Activated CD8-positive, alpha-beta memory T cell treated with anti-CD3 and anti-CD28 coated beads, Interleukin-2, amount 10 ng/mL, durations not matched to agents 7 days and 5 days (primary cell): Measurements from ENCODE around the gene ZFP92. TPM values are rescaled to one million over a fixed set of nuclear protein-coding genes. Genes with fewer than 3 reads are reported as not detected.
A peak's percentile ranks its signal among the peaks of the same experiment; 100 is the strongest.
"Not testable (repeated sequence)": the region's sequence is repeated elsewhere in the genome, so short reads cannot be mapped to it uniquely, and the experiment has no call there.

Experiments
- ATAC-seq: fragments of 150-1000 bp; cut with Tn5 transposase; one replicate; pipeline ENCODE4 v1.10.0; 2021; ENCODE audit warnings: moderate library complexity
- CTCF ChIA-PET: fragments of 350-600 bp; sonication (Branson Sonifier 250); formaldehyde crosslinking; loops from one replicate; lab custom pipeline; 2021; ENCODE audit warnings: antibody characterized with exemption; lab: Charles Lee
- DNase-seq: peaks from one replicate; pipeline ENCODE4 v3.0.0-alpha.2; 2020
- H3K27ac Mint-ChIP-seq: one replicate; pipeline ENCODE4 v1.8.0; 2021; ENCODE audit warnings: mild to moderate bottlenecking, mixed read lengths
- H3K27me3 Mint-ChIP-seq: one replicate; pipeline ENCODE4 v1.8.0; 2021; ENCODE audit warnings: mixed read lengths
- H3K36me3 Mint-ChIP-seq: one replicate; pipeline ENCODE4 v1.8.0; 2021; ENCODE audit warnings: mild to moderate bottlenecking, mixed read lengths
- H3K4me1 Mint-ChIP-seq: one replicate; pipeline ENCODE4 v1.8.0; 2021; ENCODE audit warnings: mixed read lengths
- H3K4me3 Mint-ChIP-seq: one replicate; pipeline ENCODE4 v1.8.0; 2021; ENCODE audit warnings: mild to moderate bottlenecking, moderate library complexity, mixed read lengths
- H3K9me3 Mint-ChIP-seq: one replicate; pipeline ENCODE4 v1.8.0; 2022; ENCODE audit warnings: low read depth, mixed read lengths
- total RNA-seq, 2 experiments: library from RNA; stranded (reverse); gene quantifications; one replicate each; pipeline ENCODE4 v1.2.3, GENCODE V29; 2021

Gene ZFP92
- total RNA-seq, 2 experiments from 2014 or later = 1.7 to 2.2 TPM

DNA sequence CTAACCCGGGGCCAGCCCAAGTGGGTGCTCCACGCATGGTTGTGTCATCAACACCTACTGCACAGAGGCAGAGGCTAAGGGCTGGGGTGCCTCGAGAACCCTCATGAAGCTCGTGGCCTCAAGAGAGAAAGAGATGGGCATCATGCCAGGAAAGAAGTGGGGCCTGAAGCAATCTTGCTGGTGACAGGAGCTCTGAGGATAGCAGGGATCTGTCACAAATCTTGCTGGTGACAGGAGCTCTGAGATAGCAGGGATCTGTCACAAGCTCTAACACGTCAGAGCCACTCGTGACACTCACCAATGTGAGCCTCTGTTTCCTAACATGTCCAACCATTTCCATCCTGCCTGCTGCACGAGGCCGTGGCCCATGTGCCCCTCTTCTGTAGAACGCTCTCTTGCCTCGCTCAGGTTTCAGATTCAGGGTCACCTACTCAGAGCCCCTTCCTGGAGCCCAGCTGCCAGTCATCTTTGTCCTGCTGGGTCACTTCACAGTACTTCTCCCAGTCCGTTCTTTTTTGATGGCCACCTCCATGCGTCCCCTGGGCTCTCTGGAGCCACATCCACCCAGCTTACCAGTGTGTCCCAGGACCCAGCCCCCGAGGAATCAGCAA, 31.2 kb upstream of the ZFP92 start:
- CTCF ChIA-PET = no interaction called here
- peaks cover 2% of the 10 kb centered on the region for H3K27me3 Mint-ChIP-seq
- no peaks in the 10 kb centered on the region for H3K36me3 Mint-ChIP-seq
- no peak for ATAC-seq
- DNase-seq = no peak
- H3K9me3 Mint-ChIP-seq = no peaks in the 10 kb centered on the region
- no peak overlapping the region for H3K27ac Mint-ChIP-seq
- H3K4me1 Mint-ChIP-seq = no peaks in the 10 kb centered on the region
- no peak overlapping the region for H3K4me3 Mint-ChIP-seq

DNA sequence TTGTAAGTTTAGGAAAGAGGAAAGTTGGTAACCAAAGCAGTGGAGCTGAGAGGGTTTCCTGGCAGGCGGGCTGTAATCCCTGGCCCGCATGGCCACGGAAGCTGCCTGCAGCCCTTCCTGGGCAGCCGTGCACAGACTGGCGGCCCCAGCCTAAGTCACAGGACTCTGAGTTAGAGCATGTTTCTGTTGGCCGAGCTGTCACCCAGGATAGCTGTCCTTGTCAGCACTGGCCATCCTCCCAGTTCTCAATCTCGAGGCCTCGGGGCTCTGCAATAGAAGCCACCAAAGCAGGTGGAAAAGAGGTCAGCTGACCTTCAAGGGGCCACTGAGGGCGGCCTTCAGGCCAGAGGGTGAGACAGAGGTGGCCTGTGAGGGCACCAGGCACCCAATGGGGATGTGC, 30.6 kb upstream of the ZFP92 start:
- Mint-ChIP-seq H3K4me1 (no peaks in the 10 kb centered on the region), H3K4me3 (no peak overlapping the region), H3K36me3 (no peaks in the 10 kb centered on the region), H3K9me3 (no peaks in the 10 kb centered on the region), H3K27me3 (peaks cover 2% of the 10 kb centered on the region), H3K27ac (no peak overlapping the region)
- CTCF ChIA-PET = no interaction called here
- no peak for DNase-seq
- ATAC-seq = no peak

DNA sequence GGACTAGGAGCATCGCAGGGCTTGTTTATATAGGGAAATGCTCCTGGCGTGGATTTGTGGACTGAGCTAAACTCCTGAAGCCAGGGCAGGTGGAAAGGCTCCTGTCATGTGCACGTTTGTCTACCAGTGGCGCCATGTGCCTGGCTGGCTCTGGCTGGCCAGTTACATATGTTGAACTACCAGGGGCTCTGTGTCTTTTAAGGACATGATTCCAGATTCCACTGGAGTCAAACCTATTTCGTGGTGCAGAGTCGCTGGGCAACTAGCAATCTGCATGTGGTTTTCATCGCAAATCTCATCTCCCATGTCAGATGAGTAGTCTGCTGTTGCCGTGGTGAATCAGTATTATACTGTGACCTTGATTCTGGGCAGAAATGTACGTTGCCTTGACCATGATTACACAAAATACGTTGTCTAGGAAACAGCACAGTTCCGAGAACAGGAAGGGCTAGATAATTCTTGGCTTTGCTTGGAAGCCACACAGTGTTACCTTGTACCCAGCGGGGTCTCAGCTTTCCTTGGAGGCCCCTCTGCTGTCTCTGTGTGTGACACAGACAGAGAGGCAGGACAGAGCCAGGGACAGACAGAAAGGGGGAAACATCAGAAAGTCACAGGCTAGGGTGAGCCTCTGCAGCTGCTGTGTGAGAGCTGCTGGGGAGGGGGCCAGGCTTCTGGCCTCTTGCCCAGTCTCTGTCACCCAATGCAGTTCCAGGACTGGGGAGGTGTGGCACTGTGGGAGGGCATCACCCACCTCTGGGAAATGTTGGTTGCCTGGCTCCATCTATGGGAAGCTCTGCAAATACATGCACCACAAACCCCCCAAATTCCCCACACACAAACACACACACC, 29.4 kb upstream of the ZFP92 start:
- no peaks in the 10 kb centered on the region for H3K9me3 Mint-ChIP-seq
- no peak overlapping the region for H3K4me3 Mint-ChIP-seq
- no peaks in the 10 kb centered on the region for H3K36me3 Mint-ChIP-seq
- peak; percentile 68 for DNase-seq
- ATAC-seq = peak; percentile 80
- H3K27me3 Mint-ChIP-seq = peaks cover 2% of the 10 kb centered on the region
- no peak overlapping the region for H3K27ac Mint-ChIP-seq
- CTCF ChIA-PET = interaction anchor here (1.3 kb wide), 1 partner anchor 349 kb away, joined by 5 read pairs; no protein-coding TSS in a partner anchor
- no peaks in the 10 kb centered on the region for H3K4me1 Mint-ChIP-seq

DNA sequence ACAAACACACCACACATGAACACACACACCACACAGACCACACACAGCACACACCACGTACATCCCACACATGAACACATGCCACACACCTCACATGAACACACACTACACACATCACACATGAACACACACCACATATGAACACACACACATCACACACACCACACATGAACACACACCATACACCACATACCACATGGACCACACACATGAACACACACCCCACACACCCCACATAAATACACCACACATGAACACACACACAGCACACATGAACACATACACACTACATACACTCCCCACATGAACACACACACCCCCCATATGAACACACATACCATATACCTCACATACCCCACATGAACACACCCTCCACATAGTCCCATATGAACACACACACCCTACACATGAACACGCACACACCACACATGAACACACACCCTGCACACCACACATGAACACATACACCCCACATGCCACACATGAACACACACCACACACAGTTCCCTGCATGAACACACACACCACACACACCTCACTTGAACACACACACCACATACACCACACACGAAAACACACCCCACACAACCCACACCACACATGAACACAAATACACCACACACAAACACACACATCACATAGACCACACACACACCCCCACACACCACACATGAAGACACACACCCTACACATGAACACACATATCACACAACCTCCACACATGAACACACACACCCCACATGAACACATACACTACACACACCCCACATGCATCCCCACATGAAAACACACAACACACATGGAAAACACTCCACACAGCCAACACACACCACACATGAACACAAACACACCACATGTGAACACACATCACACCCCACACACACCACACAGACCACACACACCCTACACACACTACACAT, 28.4 kb upstream of the ZFP92 start:
- no peak overlapping the region for H3K27ac Mint-ChIP-seq
- CTCF ChIA-PET = interaction anchor here (1.3 kb wide), 1 partner anchor 350 kb away, joined by 5 read pairs; no protein-coding TSS in a partner anchor
- no peaks in the 10 kb centered on the region for H3K9me3 Mint-ChIP-seq
- H3K4me3 Mint-ChIP-seq = no peak overlapping the region
- ATAC-seq = no peak
- H3K4me1 Mint-ChIP-seq = no peaks in the 10 kb centered on the region
- H3K36me3 Mint-ChIP-seq = no peaks in the 10 kb centered on the region
- H3K27me3 Mint-ChIP-seq = no peaks in the 10 kb centered on the region
- no peak for DNase-seq

DNA sequence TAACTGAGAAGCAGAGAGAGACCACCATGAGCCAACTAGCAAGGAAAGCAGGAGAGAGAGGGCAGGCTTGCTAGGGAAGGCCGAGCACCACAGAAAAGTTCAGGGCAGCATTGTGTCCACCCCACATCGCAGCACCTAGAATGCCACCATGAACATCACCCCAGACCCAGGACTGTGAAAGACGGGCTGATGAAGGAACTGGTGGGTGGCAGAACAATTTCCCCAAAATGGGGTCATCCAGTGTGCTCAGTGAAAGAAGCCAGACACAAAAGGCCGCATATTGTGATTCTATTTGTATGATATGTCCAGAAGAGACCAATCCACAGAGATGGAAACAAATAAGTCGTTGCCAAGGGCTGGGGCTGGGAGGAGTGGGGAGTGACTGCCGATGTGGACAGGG, 26.9 kb upstream of the ZFP92 start:
- Mint-ChIP-seq H3K9me3 (no peaks in the 10 kb centered on the region), H3K4me1 (no peaks in the 10 kb centered on the region), H3K36me3 (no peaks in the 10 kb centered on the region), H3K27ac (no peak overlapping the region), H3K27me3 (no peaks in the 10 kb centered on the region), H3K4me3 (no peak overlapping the region)
- CTCF ChIA-PET = no interaction called here
- ATAC-seq (no peak), DNase-seq (no peak)

DNA sequence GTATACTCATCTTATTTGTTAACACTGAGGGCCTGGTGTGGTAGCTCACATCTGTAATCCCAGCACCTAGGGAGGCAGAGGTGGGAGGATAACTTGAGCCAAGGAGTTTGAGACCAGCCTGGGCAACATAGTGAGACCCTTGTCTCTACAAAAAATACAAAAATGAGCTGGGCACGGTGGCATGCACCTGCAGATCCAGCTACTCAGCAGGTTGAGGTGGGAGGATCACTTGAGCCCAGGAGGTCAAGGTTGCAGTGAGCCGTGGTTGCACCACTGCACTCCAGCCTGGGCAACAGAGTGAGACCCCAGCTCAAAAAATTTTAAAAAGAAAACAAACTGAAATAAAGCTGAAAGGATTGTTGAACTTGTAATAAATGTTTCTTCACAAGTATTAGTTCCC, 26.3 kb upstream of the ZFP92 start:
- H3K27me3 Mint-ChIP-seq, DNase-seq, H3K9me3 Mint-ChIP-seq, H3K36me3 Mint-ChIP-seq, H3K27ac Mint-ChIP-seq, CTCF ChIA-PET, H3K4me3 Mint-ChIP-seq, H3K4me1 Mint-ChIP-seq, ATAC-seq: not testable (repeated sequence)

DNA sequence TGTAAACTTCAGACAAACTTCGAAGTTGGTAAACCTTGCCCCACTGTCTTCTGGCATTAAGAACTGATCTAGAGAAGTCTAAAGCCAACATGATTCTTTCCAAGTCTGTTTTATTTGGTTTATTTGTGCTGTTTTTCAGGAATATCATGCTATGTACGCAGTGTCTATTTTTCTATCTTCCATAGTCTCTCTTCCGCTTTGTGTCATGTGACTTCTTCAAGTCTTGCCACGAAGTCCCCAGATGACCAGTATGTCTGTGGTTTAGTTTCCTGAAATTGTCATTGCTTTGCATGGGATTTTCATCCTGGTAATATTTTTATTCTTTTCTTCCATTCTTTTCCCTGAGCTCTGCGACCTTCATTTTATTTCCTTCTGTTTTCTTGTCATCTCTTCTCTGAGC, 25.2 kb upstream of the ZFP92 start:
- Mint-ChIP-seq H3K4me3 (no peak overlapping the region), H3K27ac (no peak overlapping the region), H3K4me1 (no peaks in the 10 kb centered on the region), H3K27me3 (no peaks in the 10 kb centered on the region), H3K36me3 (no peaks in the 10 kb centered on the region), H3K9me3 (no peaks in the 10 kb centered on the region)
- ATAC-seq (no peak), DNase-seq (no peak)
- CTCF ChIA-PET = no interaction called here

DNA sequence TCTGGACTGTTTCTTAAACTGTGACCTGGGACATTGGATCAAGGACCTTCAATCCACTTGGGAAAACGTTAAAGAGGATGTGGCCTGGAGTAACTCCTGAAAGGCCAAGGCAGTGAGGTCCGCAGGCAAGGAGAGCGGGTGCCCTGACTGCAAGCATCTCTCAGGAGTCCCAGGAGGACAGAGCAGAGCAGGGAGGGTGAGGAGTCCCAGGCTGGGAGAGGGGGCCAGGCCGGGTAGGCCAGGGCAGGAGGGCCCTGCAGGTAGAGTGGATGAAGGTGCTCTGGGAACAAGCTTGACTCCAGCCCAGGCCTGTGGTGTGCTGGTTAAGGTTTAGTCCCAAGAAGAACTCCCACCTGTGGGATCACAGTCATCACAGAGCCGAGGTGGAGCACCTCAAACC, 23.9 kb upstream of the ZFP92 start:
- H3K36me3 Mint-ChIP-seq = no peaks in the 10 kb centered on the region
- H3K27me3 Mint-ChIP-seq = no peaks in the 10 kb centered on the region
- H3K4me3 Mint-ChIP-seq = no peak overlapping the region
- CTCF ChIA-PET = no interaction called here
- H3K27ac Mint-ChIP-seq = no peak overlapping the region
- ATAC-seq (no peak), DNase-seq (no peak)
- no peaks in the 10 kb centered on the region for H3K9me3 Mint-ChIP-seq
- no peaks in the 10 kb centered on the region for H3K4me1 Mint-ChIP-seq

DNA sequence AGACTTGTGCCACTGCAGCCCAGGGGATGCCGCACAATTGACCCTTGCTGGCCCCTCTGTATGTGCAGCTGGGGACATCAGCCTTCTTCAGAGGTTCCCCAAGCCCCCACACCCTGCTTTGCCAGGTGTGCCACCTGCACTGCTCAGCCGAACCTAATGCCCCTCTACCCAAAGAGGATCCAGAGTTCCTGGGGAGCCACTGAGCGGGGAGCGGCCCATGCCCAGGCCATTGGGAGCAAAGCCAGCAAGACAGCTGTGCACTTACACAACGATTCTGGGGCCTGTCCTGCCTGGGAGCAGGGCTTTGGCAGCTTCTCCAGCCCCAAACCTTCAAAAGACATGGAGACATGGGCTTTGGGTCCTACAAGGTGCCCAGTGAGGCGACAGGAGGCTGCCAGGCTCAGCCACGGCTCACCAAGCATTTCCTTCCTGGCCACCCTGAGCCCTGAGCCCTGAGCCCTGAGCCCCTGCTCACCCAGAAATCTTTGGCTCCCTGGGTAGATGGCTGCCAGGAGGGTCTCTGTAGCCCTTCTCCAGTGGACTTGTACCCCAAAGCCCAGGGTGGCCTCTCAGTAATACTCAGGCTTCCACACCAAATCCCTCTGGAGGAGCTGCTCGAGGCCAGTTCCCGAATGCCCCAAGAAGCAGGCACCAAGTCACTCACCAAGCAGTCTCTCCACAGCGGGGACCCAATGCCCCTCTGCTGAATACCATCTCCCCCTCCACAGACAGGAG, 23.1 kb upstream of the ZFP92 start:
- ATAC-seq = no peak

DNA sequence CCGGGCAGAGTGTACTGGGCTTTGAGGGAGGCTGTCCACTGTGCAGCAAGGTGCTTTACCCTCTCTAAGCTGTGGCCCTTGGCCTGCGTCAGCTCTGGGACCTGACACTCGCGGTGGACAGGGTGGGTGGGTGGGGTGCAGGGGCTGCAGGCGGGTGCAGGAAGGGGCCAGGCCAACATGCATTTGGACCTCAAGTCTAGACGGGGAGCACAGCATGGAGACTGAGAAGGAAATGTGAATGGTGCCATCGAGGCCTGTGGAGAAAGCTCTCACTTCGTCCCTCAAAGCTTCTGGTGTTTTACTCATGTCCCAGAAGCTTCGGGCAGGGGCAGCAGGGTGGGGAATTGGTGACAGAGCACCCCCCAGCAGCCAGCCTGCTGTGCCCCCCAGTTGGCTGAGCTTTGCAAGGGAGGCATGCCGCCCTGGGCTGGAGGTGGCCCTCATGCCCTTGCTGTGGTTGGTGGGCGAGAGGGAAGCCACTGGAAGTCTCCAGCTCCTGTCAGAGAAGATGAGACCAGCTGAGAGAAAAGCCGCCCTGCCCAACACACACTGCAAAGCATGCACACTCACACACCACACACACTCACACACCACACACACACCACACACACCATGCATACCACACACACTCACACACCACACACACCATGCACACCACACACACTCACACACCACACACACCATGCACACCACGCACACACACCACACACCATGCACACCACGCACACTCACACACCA, 22.4 kb upstream of the ZFP92 start:
- H3K4me1 Mint-ChIP-seq = no peaks in the 10 kb centered on the region
- H3K27ac Mint-ChIP-seq = no peak overlapping the region
- H3K9me3 Mint-ChIP-seq = no peaks in the 10 kb centered on the region
- CTCF ChIA-PET = interaction anchor here (1.0 kb wide), 1 partner anchor 10 kb away, joined by 3 read pairs; no protein-coding TSS in a partner anchor
- DNase-seq = no peak
- no peaks in the 10 kb centered on the region for H3K27me3 Mint-ChIP-seq
- no peak overlapping the region for H3K4me3 Mint-ChIP-seq
- H3K36me3 Mint-ChIP-seq = no peaks in the 10 kb centered on the region
- ATAC-seq = peak; percentile 51

More for the DNA sequence above, 23.1 kb upstream of the ZFP92 start:
- CTCF ChIA-PET = interaction anchor here (1.0 kb wide), 1 partner anchor 11 kb away, joined by 3 read pairs; no protein-coding TSS in a partner anchor
- no peak overlapping the region for H3K27ac Mint-ChIP-seq
- DNase-seq = no peak
- H3K9me3 Mint-ChIP-seq = no peaks in the 10 kb centered on the region
- no peaks in the 10 kb centered on the region for H3K27me3 Mint-ChIP-seq
- H3K4me3 Mint-ChIP-seq = no peak overlapping the region
- H3K36me3 Mint-ChIP-seq = no peaks in the 10 kb centered on the region
- H3K4me1 Mint-ChIP-seq = no peaks in the 10 kb centered on the region

DNA sequence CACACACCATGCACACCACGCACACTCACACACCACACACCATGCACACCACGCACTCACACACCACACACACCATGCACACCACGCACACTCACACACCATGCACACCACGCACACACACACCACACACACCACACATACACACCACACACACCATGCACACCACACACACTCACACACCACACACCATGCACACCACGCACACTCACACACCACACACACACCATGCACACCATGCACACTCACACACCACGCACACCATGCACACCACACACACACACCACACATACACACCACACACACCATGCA, 21.9 kb upstream of the ZFP92 start:
- not testable (repeated sequence) for DNase-seq, H3K27me3 Mint-ChIP-seq, H3K4me1 Mint-ChIP-seq, H3K36me3 Mint-ChIP-seq, H3K9me3 Mint-ChIP-seq, H3K27ac Mint-ChIP-seq, ATAC-seq, H3K4me3 Mint-ChIP-seq
- CTCF ChIA-PET = interaction anchor here (1.0 kb wide), 1 partner anchor 10 kb away, joined by 3 read pairs; no protein-coding TSS in a partner anchor

DNA sequence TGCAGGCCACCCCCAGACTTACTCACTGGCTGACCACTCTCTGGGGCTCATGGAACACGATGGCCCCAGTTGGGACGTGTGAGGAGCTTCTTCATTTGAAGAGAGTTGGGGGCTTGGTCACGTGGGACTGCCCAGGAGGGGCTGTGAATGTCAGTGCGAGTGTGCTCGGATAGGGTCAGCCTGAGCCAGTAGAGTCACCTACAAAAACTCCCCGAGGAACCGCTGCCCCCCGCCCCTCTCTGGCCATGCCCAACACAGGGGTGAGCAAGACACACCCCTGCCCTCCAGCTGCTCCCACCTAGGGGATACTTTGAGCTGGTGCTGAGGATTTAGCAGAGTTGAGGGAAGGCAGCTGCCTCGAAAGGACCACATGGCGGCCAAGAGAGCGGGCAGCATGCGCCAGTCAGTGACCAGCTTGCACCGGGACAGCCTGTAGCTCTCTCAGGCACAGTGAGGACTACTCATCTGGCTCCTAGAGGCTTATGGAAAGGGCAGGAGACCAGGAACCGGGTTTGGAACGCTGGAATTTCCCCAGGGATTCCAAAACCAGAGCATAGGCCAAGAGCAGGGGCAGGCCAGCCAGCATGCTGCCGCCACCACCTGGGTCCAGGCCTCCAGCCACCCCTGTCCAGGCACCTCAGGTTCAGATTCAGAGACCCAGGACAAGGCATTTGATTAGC, 18.5 kb upstream of the ZFP92 start:
- ATAC-seq = no peak
- no peak overlapping the region for H3K27ac Mint-ChIP-seq
- no peaks in the 10 kb centered on the region for H3K9me3 Mint-ChIP-seq
- CTCF ChIA-PET = no interaction called here
- no peaks in the 10 kb centered on the region for H3K36me3 Mint-ChIP-seq
- no peak overlapping the region for H3K4me3 Mint-ChIP-seq
- no peak for DNase-seq
- H3K4me1 Mint-ChIP-seq = peaks cover 19% of the 10 kb centered on the region
- no peaks in the 10 kb centered on the region for H3K27me3 Mint-ChIP-seq
